ENCODE results near the gene TBC1D8. TPM values are rescaled to one million over a fixed set of nuclear protein-coding genes. Genes with fewer than 3 reads are reported as not detected.

Gene TBC1D8
- total RNA-seq, 2 experiments from 2014 or later: 0.79 to 1.4 TPM

GRCh38 chr2:100989666-100990065 lies 161.5 kb downstream of the TBC1D8 start:
- DNase-seq: no peak
- no peaks in the 10 kb centered on the region for H3K9me3 Mint-ChIP-seq
- no peak overlapping the region for H3K4me3 Mint-ChIP-seq
- POLR2A ChIA-PET: interaction anchor here (1.0 kb wide), 1 partner anchor 12 kb away, joined by 3 read pairs; the partner anchor contains the start of gene RPL31
- no peaks in the 10 kb centered on the region for H3K36me3 Mint-ChIP-seq
- no peak overlapping the region for H3K27ac Mint-ChIP-seq
- H3K4me1 Mint-ChIP-seq: peaks cover 5% of the 10 kb centered on the region
- no peak for ATAC-seq (ENCODE audit: low read depth)
- H3K27me3 Mint-ChIP-seq: no peaks in the 10 kb centered on the region

- ATAC-seq (ENCODE audit: low read depth): no peak
- no peak for DNase-seq
- no peaks in the 10 kb centered on the region for H3K27me3 Mint-ChIP-seq
- no peaks in the 10 kb centered on the region for H3K36me3 Mint-ChIP-seq
- POLR2A ChIA-PET: interaction anchor here (1.0 kb wide), 1 partner anchor 13 kb away, joined by 3 read pairs; the partner anchor contains the start of gene RPL31
- H3K4me1 Mint-ChIP-seq: peaks cover 5% of the 10 kb centered on the region
- H3K4me3 Mint-ChIP-seq: no peak overlapping the region
- H3K27ac Mint-ChIP-seq: no peak overlapping the region
- no peaks in the 10 kb centered on the region for H3K9me3 Mint-ChIP-seq
These were observed 162.4 kb downstream of the TBC1D8 start for GRCh38 chr2:100988630-100989417.

DNA sequence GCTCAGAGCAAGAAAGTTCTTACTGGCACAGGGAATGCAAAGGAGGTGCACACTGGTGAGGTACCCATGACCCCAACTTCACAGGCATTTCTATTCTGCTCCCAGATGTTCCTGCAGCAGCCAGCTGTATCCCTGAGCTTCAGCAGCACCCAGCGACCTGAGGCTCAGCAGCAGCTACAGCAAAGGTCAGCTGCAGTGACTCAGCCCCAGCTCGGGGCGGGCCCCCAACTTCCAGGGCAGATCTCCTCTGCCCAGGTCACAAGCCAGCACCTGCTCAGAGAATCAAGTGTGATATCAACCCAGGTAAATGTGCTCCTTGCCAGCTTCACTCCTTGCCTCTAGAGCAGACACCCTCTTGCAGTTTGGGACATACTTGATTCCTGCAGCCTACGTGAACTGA lies 163.2 kb downstream of the TBC1D8 start:
- no peaks in the 10 kb centered on the region for H3K36me3 Mint-ChIP-seq
- H3K4me1 Mint-ChIP-seq: peaks cover 5% of the 10 kb centered on the region
- H3K9me3 Mint-ChIP-seq: no peaks in the 10 kb centered on the region
- POLR2A ChIA-PET: no interaction called here
- DNase-seq (no peak), ATAC-seq (ENCODE audit: low read depth) (no peak)
- no peaks in the 10 kb centered on the region for H3K27me3 Mint-ChIP-seq
- no peak overlapping the region for H3K4me3 Mint-ChIP-seq
- no peak overlapping the region for H3K27ac Mint-ChIP-seq

DNA sequence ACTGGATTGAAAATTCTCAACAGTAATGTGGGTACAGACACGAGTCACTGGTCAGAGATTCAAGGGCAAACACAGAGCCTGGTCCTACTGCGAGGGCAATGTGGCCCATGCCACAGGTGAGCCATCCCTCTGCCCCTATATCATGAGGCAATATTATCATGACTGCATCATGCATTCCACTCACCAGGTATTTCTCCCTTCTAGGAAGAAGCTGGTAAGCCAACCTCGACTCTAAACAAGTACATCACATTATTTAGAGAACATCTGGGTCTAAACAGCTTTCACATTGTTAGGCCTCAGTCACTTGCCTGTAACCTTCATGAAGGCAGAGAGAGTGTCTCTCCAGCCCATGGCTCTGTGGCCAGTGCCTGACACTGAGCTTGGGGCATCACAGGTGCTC lies 163.6 kb downstream of the TBC1D8 start:
- Mint-ChIP-seq H3K27ac (no peak overlapping the region), H3K27me3 (no peaks in the 10 kb centered on the region), H3K4me1 (peaks cover 4% of the 10 kb centered on the region), H3K36me3 (no peaks in the 10 kb centered on the region), H3K4me3 (no peak overlapping the region), H3K9me3 (no peaks in the 10 kb centered on the region)
- DNase-seq (no peak), ATAC-seq (ENCODE audit: low read depth) (no peak)
- POLR2A ChIA-PET: no interaction called here

GRCh38 chr2:100986157-100986556 lies 165.0 kb downstream of the TBC1D8 start:
- ATAC-seq (ENCODE audit: low read depth) (no peak), DNase-seq (no peak)
- Mint-ChIP-seq H3K36me3 (no peaks in the 10 kb centered on the region), H3K4me1 (peaks cover 1% of the 10 kb centered on the region), H3K27ac (no peak overlapping the region), H3K9me3 (no peaks in the 10 kb centered on the region), H3K27me3 (no peaks in the 10 kb centered on the region), H3K4me3 (no peak overlapping the region)
- POLR2A ChIA-PET: no interaction called here

GRCh38 chr2:100984892-100985307 lies 166.3 kb downstream of the TBC1D8 start:
- Mint-ChIP-seq H3K27ac (no peak overlapping the region), H3K9me3 (no peaks in the 10 kb centered on the region), H3K27me3 (no peaks in the 10 kb centered on the region), H3K4me3 (no peak overlapping the region), H3K4me1 (peaks cover 4% of the 10 kb centered on the region), H3K36me3 (no peaks in the 10 kb centered on the region)
- peak; percentile 79 for ATAC-seq (ENCODE audit: low read depth)
- POLR2A ChIA-PET: interaction anchor here (1.0 kb wide), 1 partner anchor 422 kb away, joined by 4 read pairs; the partner anchor contains the start of gene PDCL3
- peak; percentile 78 for DNase-seq

DNA sequence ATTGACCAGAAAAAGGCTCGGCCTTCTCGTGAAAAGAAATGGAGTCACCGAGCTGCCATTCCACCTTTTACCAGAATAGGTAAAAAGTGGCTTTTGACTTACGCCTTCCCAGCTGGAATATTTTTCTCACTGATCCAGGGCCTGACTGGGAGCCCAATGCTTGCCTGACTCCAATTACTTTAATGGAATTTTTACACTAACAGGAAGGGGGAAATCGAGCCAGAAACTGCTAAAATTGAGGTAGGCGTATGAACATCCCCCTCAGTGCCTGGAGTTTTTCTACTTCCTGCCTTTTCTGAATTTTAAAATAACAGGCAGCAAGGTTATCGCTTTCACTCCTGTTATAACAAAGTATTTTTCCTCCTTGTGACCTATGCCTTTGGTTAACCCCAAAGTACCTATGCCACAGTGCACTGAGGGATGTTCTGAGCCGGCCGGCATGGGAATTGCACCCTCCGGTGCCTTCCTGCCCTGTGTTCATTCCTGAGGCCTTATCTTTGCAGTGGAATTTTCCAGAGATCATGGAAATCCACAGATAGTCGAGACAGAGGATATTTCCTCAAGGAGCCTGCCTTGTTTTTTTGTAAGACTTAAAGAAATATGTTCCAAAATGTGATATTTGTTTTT lies 167.4 kb downstream of the TBC1D8 start:
- no peak for ATAC-seq (ENCODE audit: low read depth)
- no peaks in the 10 kb centered on the region for H3K36me3 Mint-ChIP-seq
- no peak for DNase-seq
- no peaks in the 10 kb centered on the region for H3K27me3 Mint-ChIP-seq
- H3K4me1 Mint-ChIP-seq: peaks cover 4% of the 10 kb centered on the region
- H3K27ac Mint-ChIP-seq: no peak overlapping the region
- no peak overlapping the region for H3K4me3 Mint-ChIP-seq
- POLR2A ChIA-PET: no interaction called here
- no peaks in the 10 kb centered on the region for H3K9me3 Mint-ChIP-seq

DNA sequence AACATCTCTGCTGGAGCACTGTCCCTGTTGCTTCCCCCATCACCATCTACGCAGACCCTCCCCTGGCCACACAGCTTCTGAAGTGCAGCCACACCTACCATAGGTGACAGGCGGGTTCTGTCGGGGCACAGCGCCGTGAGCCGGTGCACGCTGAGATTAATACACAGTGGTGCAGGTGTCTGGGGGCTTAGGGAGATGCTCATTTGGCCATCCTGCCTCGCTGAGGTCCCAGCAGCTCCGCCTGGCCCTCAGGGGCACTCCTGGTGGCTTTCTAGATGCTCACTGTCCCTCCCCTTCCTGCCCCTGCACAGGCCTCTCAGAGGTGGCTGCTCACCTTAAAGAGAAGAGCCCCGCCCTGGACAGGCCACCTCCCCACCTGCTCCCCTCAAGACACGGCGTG lies 168.0 kb downstream of the TBC1D8 start:
- Mint-ChIP-seq H3K36me3 (no peaks in the 10 kb centered on the region), H3K4me1 (peaks cover 4% of the 10 kb centered on the region), H3K4me3 (no peak overlapping the region), H3K27me3 (no peaks in the 10 kb centered on the region), H3K27ac (no peak overlapping the region), H3K9me3 (no peaks in the 10 kb centered on the region)
- POLR2A ChIA-PET: no interaction called here
- ATAC-seq (ENCODE audit: low read depth) (no peak), DNase-seq (no peak)

- Mint-ChIP-seq H3K27ac (no peak overlapping the region), H3K9me3 (no peaks in the 10 kb centered on the region), H3K27me3 (no peaks in the 10 kb centered on the region), H3K4me3 (no peak overlapping the region), H3K36me3 (no peaks in the 10 kb centered on the region), H3K4me1 (peaks cover 4% of the 10 kb centered on the region)
- POLR2A ChIA-PET: no interaction called here
- DNase-seq (no peak), ATAC-seq (ENCODE audit: low read depth) (no peak)
These were observed 168.7 kb downstream of the TBC1D8 start for GRCh38 chr2:100982431-100982861.

- POLR2A ChIA-PET: no interaction called here
- Mint-ChIP-seq H3K9me3 (no peaks in the 10 kb centered on the region), H3K4me1 (peaks cover 4% of the 10 kb centered on the region), H3K4me3 (no peak overlapping the region), H3K27ac (no peak overlapping the region), H3K27me3 (no peaks in the 10 kb centered on the region), H3K36me3 (no peaks in the 10 kb centered on the region)
- no peak for DNase-seq
- ATAC-seq (ENCODE audit: low read depth): no peak
These were observed 170.2 kb downstream of the TBC1D8 start for GRCh38 chr2:100981011-100981410.

DNA sequence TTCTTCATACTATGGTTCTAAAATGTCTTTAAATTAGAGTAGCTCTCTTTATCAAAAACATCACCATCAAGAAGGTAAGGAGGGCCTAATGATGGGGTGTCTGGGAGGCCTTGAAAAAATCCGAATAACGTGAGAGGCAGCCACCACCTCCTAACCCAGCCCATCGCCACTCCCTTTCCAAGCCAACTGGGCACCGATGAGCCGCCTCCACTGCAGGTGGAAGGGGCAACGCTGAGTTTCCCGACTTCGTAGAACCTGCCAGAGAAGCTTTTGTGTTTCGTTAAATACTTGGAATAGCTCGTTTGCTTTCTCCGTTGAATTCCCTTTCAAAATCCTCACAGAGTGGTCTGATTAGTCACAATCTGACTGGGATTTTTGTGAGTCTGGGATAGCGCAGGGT lies 171.1 kb downstream of the TBC1D8 start:
- DNase-seq (no peak), ATAC-seq (ENCODE audit: low read depth) (no peak)
- Mint-ChIP-seq H3K27ac (no peak overlapping the region), H3K4me1 (peaks cover 4% of the 10 kb centered on the region), H3K9me3 (no peaks in the 10 kb centered on the region), H3K36me3 (no peaks in the 10 kb centered on the region), H3K27me3 (no peaks in the 10 kb centered on the region), H3K4me3 (no peak overlapping the region)
- POLR2A ChIA-PET: no interaction called here

DNA sequence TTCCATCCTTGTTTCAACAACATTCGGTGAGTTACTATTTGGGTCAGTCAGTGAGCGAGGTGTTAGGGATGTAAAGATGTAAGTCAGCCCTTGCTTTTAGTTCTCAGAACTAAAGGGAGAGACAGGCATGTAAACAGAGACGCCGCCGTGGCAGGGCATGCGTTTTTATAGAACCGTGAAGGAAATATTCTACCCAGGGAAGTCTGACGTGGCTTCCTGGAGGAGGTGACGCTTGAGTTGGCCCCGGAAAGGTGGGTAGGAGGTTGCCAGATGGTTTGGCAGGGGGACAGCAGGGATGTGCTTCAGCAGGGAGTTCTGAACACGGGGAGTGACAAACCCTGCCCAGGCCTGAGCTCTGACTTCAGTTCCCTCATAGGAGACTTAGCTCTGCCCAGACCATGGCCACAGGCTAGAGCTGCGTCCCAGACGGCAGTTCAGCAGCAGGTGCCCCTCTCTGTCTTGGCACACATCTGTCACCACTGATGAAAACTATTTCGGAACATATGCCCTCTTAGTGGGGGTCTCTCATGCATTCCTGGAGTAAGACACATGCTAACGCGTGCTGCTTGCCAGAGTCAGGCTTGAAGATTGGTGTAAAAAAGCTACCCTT lies 172.5 kb downstream of the TBC1D8 start:
- Mint-ChIP-seq H3K27ac (no peak overlapping the region), H3K4me3 (no peak overlapping the region), H3K36me3 (no peaks in the 10 kb centered on the region), H3K9me3 (no peaks in the 10 kb centered on the region), H3K27me3 (no peaks in the 10 kb centered on the region), H3K4me1 (peaks cover 3% of the 10 kb centered on the region)
- DNase-seq (no peak), ATAC-seq (ENCODE audit: low read depth) (no peak)
- POLR2A ChIA-PET: no interaction called here

DNA sequence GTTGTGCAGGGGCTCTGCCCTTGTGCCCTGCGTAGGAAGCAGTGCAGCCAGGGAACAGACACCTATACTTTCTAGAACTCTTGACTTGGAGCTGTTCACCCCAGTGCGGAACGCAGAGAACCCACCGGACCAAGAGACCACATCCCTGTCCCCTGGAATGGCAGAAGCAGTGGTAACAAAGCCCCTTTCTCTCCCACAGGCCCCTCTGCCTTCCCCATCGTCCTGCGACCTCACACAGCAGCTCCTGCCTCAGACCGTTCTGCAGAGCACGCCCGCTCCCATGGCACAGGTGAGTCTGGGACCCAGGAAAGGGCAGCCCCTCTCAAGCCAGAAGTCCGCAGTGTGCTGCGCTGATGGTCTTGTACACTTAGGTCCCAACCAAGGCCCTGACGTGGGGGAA lies 173.7 kb downstream of the TBC1D8 start:
- H3K9me3 Mint-ChIP-seq: no peaks in the 10 kb centered on the region
- no peak overlapping the region for H3K4me3 Mint-ChIP-seq
- no peak overlapping the region for H3K27ac Mint-ChIP-seq
- no peak for DNase-seq
- POLR2A ChIA-PET: no interaction called here
- no peak for ATAC-seq (ENCODE audit: low read depth)
- H3K4me1 Mint-ChIP-seq: peaks cover 3% of the 10 kb centered on the region
- no peaks in the 10 kb centered on the region for H3K27me3 Mint-ChIP-seq
- no peaks in the 10 kb centered on the region for H3K36me3 Mint-ChIP-seq

All from activated naive CD8-positive, alpha-beta T cell treated with anti-CD3 and anti-CD28 coated beads, Interleukin-2, amount 10 ng/mL, durations not matched to agents 7 days and 5 days (primary cell).